Measurements from ENCODE around the gene MICB.
A peak's percentile ranks its signal among the peaks of the same experiment; 100 is the strongest.

DNA sequence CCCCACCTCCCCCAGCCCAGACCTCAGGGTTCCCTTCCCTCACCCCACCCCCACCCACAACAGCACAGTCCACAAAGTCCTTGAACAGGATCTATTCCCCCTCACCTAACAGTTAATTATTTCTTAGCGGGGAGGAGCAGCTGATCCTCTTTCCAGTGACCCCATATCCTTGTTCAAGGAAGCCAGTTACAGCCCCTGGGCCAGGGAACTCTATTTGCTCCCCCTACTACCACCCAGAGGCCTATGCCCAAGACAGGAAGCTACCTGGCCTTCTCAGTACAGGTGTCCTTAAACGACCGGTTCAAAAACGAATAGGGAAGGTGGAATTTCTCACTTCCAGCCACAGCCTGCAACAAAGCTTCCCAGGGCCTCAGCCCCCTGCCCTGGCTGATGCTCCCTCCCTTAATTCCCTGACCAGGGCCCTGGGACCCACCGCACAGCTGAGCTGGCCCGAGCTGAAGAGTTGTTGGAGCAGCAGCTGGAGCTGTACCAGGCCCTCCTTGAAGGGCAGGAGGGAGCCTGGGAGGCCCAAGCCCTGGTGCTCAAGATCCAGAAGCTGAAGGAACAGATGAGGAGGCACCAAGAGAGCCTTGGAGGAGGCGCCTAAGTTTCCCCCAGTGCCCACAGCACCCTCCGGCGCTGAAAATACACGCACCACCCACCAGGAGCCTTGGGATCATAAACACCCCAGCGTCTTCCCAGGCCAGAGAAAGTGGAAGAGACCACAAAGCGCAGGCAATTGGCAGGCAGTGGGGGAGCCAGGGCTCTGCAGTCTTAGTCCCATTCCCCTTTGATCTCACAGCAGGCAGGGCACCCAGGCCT lies 31.6 kb downstream of the MICB start:
- TF ChIP-seq POLR2A (IDR thresholded peaks at IDR 0.05; ENCODE audit: low read length) (peak; percentile 35), GATA1 (IDR thresholded peaks at IDR 0.05; ENCODE audit: low read depth, low read length) (no peak)
